ENCODE measurements around the gene IL12RB2. TPM values are rescaled to one million over a fixed set of nuclear protein-coding genes. Genes with fewer than 3 reads are reported as not detected.

The IL12RB2 gene
- total and polyA plus RNA-seq, 2 donors, result 0.32 to 6.0 TPM

DNA sequence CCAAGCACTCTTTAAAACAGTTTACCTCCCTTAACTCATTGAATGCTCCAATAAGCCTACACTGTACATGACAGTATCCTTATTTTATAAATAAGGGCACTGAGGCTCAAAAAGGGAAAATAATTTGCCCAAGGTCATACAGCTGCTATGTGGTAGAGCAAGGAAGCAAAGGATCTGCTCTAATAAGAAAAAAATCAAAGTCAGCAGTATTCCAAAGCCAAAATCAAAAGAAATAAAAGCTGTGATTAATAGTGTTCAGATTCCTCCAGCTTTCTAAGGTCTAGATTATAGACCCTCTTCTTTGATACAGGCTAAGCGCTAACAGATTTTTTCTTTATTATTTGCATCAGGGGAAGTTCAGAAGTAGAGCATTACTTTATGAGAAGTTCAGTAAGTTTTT lies 39.3 kb downstream of the IL12RB2 start:
- Histone ChIP-seq H3K4me1 (ENCODE audit: insufficient read depth) (no peaks in the 10 kb centered on the region), H3K27ac (ENCODE audit: low read depth) (no peak overlapping the region), H3K4me3 (ENCODE audit: low read depth, low read length) (no peak overlapping the region), H3K36me3 (ENCODE audit: insufficient read depth) (no peaks in the 10 kb centered on the region)
- DNase-seq (ENCODE audit: extremely low spot score), result no peak
- WGBS, result 97% methylated on average over 1 of the region's 1 CpG

DNA sequence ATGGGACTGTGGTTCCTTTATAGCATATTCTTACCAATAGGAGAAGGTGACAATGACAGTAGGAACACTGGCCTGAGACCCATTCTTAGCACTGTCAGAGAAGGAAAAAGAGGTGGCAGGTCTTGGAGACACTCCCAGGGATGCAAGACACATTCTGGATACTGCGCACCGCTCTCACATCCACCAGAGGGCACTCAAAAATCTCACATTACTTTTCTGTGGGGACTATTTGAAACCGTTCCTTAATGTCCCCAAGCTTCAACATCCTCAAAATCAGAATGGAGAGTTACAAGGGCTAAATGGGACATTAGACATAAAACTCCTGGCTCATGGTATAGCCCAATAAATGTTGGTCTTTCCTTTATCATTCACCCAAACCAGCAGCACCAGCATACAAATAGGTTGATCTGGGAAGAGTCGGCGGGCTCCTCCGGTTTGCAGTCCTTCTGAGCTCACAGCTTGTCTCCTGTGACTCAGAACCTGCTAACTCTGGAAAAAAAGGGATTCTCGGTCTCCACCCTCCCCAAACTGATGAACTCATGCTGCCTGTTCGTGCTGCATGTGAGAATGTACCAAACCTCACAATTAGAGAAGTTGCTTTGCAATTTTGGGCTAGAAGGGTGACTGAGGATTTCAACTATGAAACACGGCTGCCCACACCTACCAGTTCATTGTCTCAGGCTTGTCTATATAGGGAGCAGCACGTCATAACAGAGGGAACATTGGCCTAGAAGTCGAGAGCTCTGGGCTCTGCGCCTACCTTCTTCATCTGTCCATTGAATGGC lies 40.2 kb downstream of the IL12RB2 start:
- no peaks in the 10 kb centered on the region for H3K36me3 ChIP-seq (ENCODE audit: insufficient read depth)
- DNase-seq (ENCODE audit: extremely low spot score), result peak; percentile 25
- no peak overlapping the region for H3K4me3 ChIP-seq (ENCODE audit: low read depth, low read length)
- H3K4me1 ChIP-seq (ENCODE audit: insufficient read depth), result no peaks in the 10 kb centered on the region
- H3K27ac ChIP-seq (ENCODE audit: low read depth), result no peak overlapping the region
- 54% methylated on average over 12 of the region's 12 CpGs for WGBS

GRCh38 chr1:67348586-67349252 lies 41.0 kb downstream of the IL12RB2 start:
- H3K36me3 ChIP-seq (ENCODE audit: insufficient read depth), result no peaks in the 10 kb centered on the region
- no peaks in the 10 kb centered on the region for H3K4me1 ChIP-seq (ENCODE audit: insufficient read depth)
- no peak overlapping the region for H3K4me3 ChIP-seq (ENCODE audit: low read depth, low read length)
- 86% methylated on average over 6 of the region's 6 CpGs for WGBS
- H3K27ac ChIP-seq (ENCODE audit: low read depth), result no peak overlapping the region
- DNase-seq (ENCODE audit: extremely low spot score), result no peak

DNA sequence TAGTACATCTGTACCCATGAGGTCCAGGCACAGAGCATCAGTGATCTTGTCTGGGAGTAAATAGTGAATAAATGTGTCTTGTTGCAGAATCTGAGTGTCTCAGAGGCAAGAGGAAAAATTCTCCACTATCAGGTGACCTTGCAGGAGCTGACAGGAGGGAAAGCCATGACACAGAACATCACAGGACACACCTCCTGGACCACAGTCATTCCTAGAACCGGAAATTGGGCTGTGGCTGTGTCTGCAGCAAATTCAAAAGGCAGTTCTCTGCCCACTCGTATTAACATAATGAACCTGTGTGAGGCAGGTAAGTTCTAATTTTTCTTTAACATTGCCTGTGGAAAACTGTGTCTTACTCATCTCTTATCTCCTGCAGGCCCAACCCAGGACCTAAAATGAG lies 43.1 kb downstream of the IL12RB2 start:
- Histone ChIP-seq H3K27ac (ENCODE audit: low read depth) (no peak overlapping the region), H3K36me3 (ENCODE audit: insufficient read depth) (no peaks in the 10 kb centered on the region), H3K4me1 (ENCODE audit: insufficient read depth) (no peaks in the 10 kb centered on the region), H3K4me3 (ENCODE audit: low read depth, low read length) (no peak overlapping the region)
- no peak for DNase-seq (ENCODE audit: extremely low spot score)
- 91% methylated on average over 2 of the region's 2 CpGs for WGBS

DNA sequence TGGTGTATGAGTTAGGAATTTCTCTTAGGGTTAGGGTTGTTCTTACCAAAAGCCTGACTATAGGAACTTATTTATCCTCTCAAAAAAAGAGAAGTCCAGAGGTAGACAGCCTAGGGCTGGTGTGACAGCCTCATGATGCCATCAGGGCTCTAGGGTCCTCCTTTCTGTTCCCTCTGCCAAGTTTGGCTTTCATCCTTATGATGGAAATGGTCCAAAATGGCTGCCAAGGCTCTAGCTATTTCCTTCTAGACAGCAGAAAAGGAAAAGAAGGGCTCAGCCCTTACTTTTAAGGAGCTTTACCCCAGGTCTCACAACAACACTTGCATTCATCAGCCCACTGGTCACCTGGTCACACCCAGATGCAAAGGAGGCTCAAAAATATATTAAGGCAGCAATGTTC lies 44.5 kb downstream of the IL12RB2 start:
- no peak for DNase-seq (ENCODE audit: extremely low spot score)
- no peak overlapping the region for H3K4me3 ChIP-seq (ENCODE audit: low read depth, low read length)

GRCh38 chr1:67355745-67356424 lies 48.2 kb downstream of the IL12RB2 start:
- no peaks in the 10 kb centered on the region for H3K36me3 ChIP-seq (ENCODE audit: insufficient read depth)
- no peak for DNase-seq (ENCODE audit: extremely low spot score)
- 90% methylated on average over 3 of the region's 3 CpGs for WGBS
- no peaks in the 10 kb centered on the region for H3K4me1 ChIP-seq (ENCODE audit: insufficient read depth)
- no peak overlapping the region for H3K27ac ChIP-seq (ENCODE audit: low read depth)
- no peak overlapping the region for H3K4me3 ChIP-seq (ENCODE audit: low read depth, low read length)

More for the DNA sequence above, 44.5 kb downstream of the IL12RB2 start:
- Histone ChIP-seq H3K36me3 (ENCODE audit: insufficient read depth) (no peaks in the 10 kb centered on the region), H3K27ac (ENCODE audit: low read depth) (no peak overlapping the region), H3K4me1 (ENCODE audit: insufficient read depth) (no peaks in the 10 kb centered on the region)

- WGBS, result 46% methylated on average over 1 of the region's 1 CpG
- Histone ChIP-seq H3K27ac (ENCODE audit: low read depth) (no peak overlapping the region), H3K36me3 (ENCODE audit: insufficient read depth) (no peaks in the 10 kb centered on the region), H3K4me1 (ENCODE audit: insufficient read depth) (no peaks in the 10 kb centered on the region), H3K4me3 (ENCODE audit: low read depth, low read length) (no peak overlapping the region)
- no peak for DNase-seq (ENCODE audit: extremely low spot score)
Observed at GRCh38 chr1:67359592-67359991, 51.9 kb downstream of the IL12RB2 start.

DNA sequence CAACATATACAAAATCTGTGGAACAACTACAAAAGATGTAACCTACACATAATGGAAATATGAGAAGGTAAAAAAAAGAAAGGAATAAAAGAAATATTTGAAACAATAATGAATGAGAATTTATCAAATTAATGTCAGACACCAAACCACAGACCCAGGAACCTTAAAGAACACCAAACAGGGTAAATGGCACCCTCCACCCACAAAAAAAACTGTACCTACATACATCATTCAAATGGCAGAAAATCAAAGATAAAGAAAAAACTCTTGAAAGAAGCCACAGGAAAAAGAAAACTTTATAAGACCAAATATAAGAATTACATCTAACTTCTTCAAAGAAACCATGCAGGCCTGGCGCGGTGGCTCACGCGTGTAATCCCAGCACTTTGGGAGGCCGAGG lies 54.0 kb downstream of the IL12RB2 start:
- no peak overlapping the region for H3K4me3 ChIP-seq (ENCODE audit: low read depth, low read length)
- no peak overlapping the region for H3K27ac ChIP-seq (ENCODE audit: low read depth)
- no peaks in the 10 kb centered on the region for H3K36me3 ChIP-seq (ENCODE audit: insufficient read depth)
- H3K4me1 ChIP-seq (ENCODE audit: insufficient read depth), result no peaks in the 10 kb centered on the region
- WGBS, result 94% methylated on average over 5 of the region's 5 CpGs
- no peak for DNase-seq (ENCODE audit: extremely low spot score)

DNA sequence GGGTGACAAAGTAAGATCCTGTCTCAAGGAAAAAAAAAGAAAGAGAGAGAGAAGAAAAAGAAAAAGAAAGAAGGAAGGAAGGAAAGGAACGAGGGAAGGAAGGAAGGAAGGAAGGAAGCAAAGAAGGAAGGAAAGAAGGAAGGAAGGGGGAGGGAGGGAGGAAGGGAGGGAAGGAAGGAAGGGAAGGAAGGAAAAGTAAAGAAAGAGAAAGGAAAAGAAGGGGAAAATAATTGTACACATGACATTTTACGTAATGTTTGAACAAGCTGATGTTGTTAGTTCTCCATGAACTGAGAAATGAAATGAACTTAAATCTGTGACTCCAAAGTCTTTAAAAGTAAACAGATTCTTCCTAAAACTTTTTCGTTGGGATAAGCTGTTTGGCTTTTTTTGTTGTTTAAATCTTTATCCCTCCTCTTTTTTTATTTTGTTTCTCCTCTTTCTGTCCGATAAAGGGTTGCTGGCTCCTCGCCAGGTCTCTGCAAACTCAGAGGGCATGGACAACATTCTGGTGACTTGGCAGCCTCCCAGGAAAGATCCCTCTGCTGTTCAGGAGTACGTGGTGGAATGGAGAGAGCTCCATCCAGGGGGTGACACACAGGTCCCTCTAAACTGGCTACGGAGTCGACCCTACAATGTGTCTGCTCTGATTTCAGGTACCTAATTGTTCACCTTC lies 59.8 kb downstream of the IL12RB2 start:
- no peak for DNase-seq (ENCODE audit: extremely low spot score)
- Histone ChIP-seq H3K4me3 (ENCODE audit: low read depth, low read length) (no peak overlapping the region), H3K4me1 (ENCODE audit: insufficient read depth) (no peaks in the 10 kb centered on the region), H3K27ac (ENCODE audit: low read depth) (no peak overlapping the region), H3K36me3 (ENCODE audit: insufficient read depth) (no peaks in the 10 kb centered on the region)
- 43% methylated on average over 8 of the region's 8 CpGs for WGBS

DNA sequence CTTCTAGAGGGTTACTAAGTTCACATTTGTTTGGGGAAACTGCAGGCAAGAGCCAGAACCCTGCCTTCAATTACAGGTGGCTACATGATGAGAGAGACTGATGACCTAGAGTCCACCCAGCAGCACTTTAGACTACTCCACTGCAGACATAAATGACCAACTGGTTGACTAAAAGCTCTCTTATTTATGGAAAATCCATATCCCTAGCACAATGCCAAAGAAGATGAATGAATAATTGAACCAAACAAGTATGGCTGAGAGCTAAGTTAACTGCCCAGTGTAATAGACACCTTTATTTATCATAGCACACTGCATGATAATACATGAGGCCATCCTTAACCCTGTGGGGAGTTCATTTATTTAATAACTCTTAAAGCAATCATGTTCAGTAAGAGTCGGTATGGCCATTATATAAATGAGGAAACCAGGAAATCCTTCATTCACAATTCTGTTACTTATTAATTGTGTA lies 60.4 kb downstream of the IL12RB2 start:
- Histone ChIP-seq H3K36me3 (ENCODE audit: insufficient read depth) (no peaks in the 10 kb centered on the region), H3K27ac (ENCODE audit: low read depth) (no peak overlapping the region), H3K4me1 (ENCODE audit: insufficient read depth) (no peaks in the 10 kb centered on the region), H3K4me3 (ENCODE audit: low read depth, low read length) (no peak overlapping the region)
- 79% methylated on average over 1 of the region's 1 CpG for WGBS
- no peak for DNase-seq (ENCODE audit: extremely low spot score)

- no peaks in the 10 kb centered on the region for H3K36me3 ChIP-seq (ENCODE audit: insufficient read depth)
- H3K27ac ChIP-seq (ENCODE audit: low read depth), result no peak overlapping the region
- WGBS, result 93% methylated on average over 2 of the region's 2 CpGs
- no peak overlapping the region for H3K4me3 ChIP-seq (ENCODE audit: low read depth, low read length)
- no peaks in the 10 kb centered on the region for H3K4me1 ChIP-seq (ENCODE audit: insufficient read depth)
- DNase-seq (ENCODE audit: extremely low spot score), result no peak
Observed at GRCh38 chr1:67371043-67371442, 63.4 kb downstream of the IL12RB2 start.

DNA sequence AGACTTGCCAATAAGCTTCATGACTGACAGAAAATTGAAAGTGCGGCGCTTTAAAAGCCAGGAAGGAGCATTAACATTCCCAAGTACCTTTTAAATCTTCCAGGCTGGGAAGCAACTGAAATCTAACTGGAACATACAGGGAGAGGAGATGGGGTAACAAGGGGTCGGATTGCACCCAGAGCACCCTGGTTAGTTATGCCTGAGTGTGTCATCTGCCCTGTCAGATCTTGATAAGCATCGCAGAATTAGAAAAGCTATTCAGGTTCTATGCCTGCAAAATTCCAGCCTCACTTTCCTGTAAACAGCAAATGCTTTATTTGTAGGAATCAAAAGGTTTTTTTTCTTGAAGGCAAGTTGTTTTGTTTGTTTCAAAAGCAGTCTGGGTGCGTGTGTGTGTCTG lies 64.0 kb downstream of the IL12RB2 start:
- H3K4me1 ChIP-seq (ENCODE audit: insufficient read depth), result no peaks in the 10 kb centered on the region
- WGBS, result 58% methylated on average over 5 of the region's 5 CpGs
- H3K4me3 ChIP-seq (ENCODE audit: low read depth, low read length), result no peak overlapping the region
- H3K36me3 ChIP-seq (ENCODE audit: insufficient read depth), result no peaks in the 10 kb centered on the region
- DNase-seq (ENCODE audit: extremely low spot score), result no peak
- no peak overlapping the region for H3K27ac ChIP-seq (ENCODE audit: low read depth)

DNA sequence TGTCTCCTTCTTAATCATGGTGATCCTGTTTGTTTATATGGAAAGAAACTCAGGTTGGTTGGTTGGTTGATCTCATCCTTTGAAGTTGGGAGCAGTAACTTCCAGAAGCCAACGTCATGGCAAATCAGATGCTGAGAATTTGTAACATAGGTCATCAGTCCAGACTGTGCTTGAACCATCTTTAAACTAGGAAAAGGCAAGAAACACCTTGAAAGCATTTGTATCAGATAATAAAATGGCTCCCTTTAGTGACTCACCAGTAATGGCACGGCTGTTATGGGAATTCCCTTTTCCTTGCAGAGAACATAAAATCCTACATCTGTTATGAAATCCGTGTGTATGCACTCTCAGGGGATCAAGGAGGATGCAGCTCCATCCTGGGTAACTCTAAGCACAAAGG lies 64.5 kb downstream of the IL12RB2 start:
- WGBS, result 32% methylated on average over 3 of the region's 3 CpGs
- Histone ChIP-seq H3K4me3 (ENCODE audit: low read depth, low read length) (no peak overlapping the region), H3K27ac (ENCODE audit: low read depth) (no peak overlapping the region), H3K4me1 (ENCODE audit: insufficient read depth) (no peaks in the 10 kb centered on the region), H3K36me3 (ENCODE audit: insufficient read depth) (no peaks in the 10 kb centered on the region)
- no peak for DNase-seq (ENCODE audit: extremely low spot score)

Measured in urinary bladder (tissue), 4 donors.